Hepatocyte (in vitro differentiated cells): ENCODE measurements around the gene SF3B1. TPM values are rescaled to one million over a fixed set of nuclear protein-coding genes. Genes with fewer than 3 reads are reported as not detected.

Experiments used
- DNase-seq: peaks from one replicate; pipeline ENCODE4 v3.0.0-alpha.2; 2016; ENCODE audit warnings: low spot score
- H2AFZ ChIP-seq: fragments of 200-600 bp; sonication (generic); 2 replicates; pipeline ENCODE4 v1.6.0; 2016; ENCODE audit warnings: antibody characterized with exemption, mild to moderate bottlenecking
- H3K27ac ChIP-seq: fragments of 200-600 bp; sonication (generic); 2 replicates; pipeline ENCODE4 v1.5.1; 2016; ENCODE audit warnings: mild to moderate bottlenecking
- H3K27me3 ChIP-seq: fragments of 200-600 bp; sonication (generic); 2 replicates; pipeline ENCODE4 v1.6.1; 2016
- H3K36me3 ChIP-seq: fragments of 200-600 bp; sonication (generic); replicated peaks from 2 replicates; pipeline ENCODE4 v1.5.1; 2016; ENCODE audit warnings: low read depth; ENCODE audit not compliant: insufficient read depth
- H3K4me1 ChIP-seq: fragments of 200-600 bp; sonication (generic); 2 replicates; pipeline ENCODE4 v1.5.1; 2016; ENCODE audit warnings: mild to moderate bottlenecking, moderate library complexity; ENCODE audit not compliant: insufficient read depth
- H3K4me2 ChIP-seq: fragments of 200-600 bp; sonication (generic); 2 replicates; pipeline ENCODE4 v1.6.0; 2016
- H3K4me3 ChIP-seq: fragments of 200-600 bp; sonication (generic); 2 replicates; pipeline ENCODE4 v1.5.1; 2016; ENCODE audit warnings: mild to moderate bottlenecking
- H3K79me2 ChIP-seq: fragments of 200-600 bp; sonication (generic); 2 replicates; pipeline ENCODE4 v1.6.0; 2017; ENCODE audit warnings: mild to moderate bottlenecking
- H3K9me2 ChIP-seq: fragments of 200-600 bp; sonication (generic); replicated peaks from 2 replicates; pipeline ENCODE4 v1.6.0; 2017; ENCODE audit warnings: mild to moderate bottlenecking; ENCODE audit not compliant: insufficient read depth
- H3K9me3 ChIP-seq: fragments of 200-600 bp; sonication (generic); 2 replicates; pipeline ENCODE4 v1.5.1; 2016; ENCODE audit warnings: low read depth, mild to moderate bottlenecking
- H4K20me1 ChIP-seq: fragments of 200-600 bp; sonication (generic); 2 replicates; pipeline ENCODE4 v1.6.0; 2016; ENCODE audit warnings: mild to moderate bottlenecking; ENCODE audit not compliant: insufficient read depth, poor library complexity, severe bottlenecking
- EZH2 ChIP-seq: fragments of 200-600 bp; sonication (generic); IDR thresholded peaks from 2 replicates; pipeline ENCODE4 v1.6.1; 2016; ENCODE audit warnings: antibody characterized with exemption, mild to moderate bottlenecking, borderline replicate concordance
- EZH2phosphoT487 ChIP-seq: fragments of 200-600 bp; sonication (generic); IDR thresholded peaks from one replicate; pipeline ENCODE4 v1.6.1; 2018; ENCODE audit warnings: antibody characterized with exemption, mild to moderate bottlenecking, low read depth, moderate library complexity; ENCODE audit not compliant: unreplicated experiment, severe bottlenecking
- WGBS: methylation state at CpG from one replicate; pipeline ENCODE4 v1.1.6; 2016; ENCODE audit warnings: low lambda C conversion rate; ENCODE audit errors: missing lambda C conversion rate; 5-methylcytosine and 5-hydroxymethylcytosine counted together
- polyA plus RNA-seq: library from polyadenylated mRNA; unstranded; fragments of >200 nt; fragmentation: Nextera tagmentation; extraction: Ambion mirVana; gene quantifications from 2 replicates; pipeline ENCODE4 v1.2.1, GENCODE V29; 2016
- total RNA-seq: library from RNA; depleted of rRNA; stranded (reverse); fragments of >200 nt; gene quantifications from 2 replicates; pipeline ENCODE4 v1.2.3, GENCODE V29; 2014
- TF ChIP-seq, protein P1 (sequence below): fragments of 200-600 bp; sonication (generic); IDR thresholded peaks from 2 replicates; pipeline ENCODE4 v1.5.1; 2016; ENCODE audit warnings: antibody characterized with exemption, mild to moderate bottlenecking; ENCODE audit not compliant: poor library complexity

Gene SF3B1
- total and polyA plus RNA-seq, 2 experiments from 2014 or later, result 161 to 321 TPM

DNA sequence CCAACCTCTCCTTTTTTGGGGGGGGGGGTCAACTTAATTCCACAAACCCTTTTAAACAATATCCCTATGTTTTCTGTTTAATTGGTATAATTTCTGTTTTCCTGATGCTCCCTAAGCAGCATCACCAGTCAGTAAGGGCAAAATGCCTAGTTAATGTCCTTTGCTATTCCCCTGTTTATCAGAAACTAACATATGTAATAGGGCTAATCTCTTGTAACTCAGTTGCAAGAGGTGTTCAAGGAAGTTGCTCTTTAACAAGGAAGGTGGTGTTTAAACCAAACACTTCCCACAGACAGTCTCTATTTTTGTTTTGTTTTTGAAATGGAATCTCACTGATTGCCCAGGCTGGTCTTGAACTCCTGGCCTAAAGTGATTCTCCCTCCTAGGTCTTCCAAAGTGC is 12.0 kb upstream of the SF3B1 start:
- Histone ChIP-seq H3K79me2 (no peaks in the 10 kb centered on the region), H3K36me3 (no peaks in the 10 kb centered on the region), H3K9me2 (no peaks in the 10 kb centered on the region), H3K27ac (no peak overlapping the region), H3K27me3 (no peaks in the 10 kb centered on the region), H3K4me3 (no peak overlapping the region), H3K4me1 (no peaks in the 10 kb centered on the region), H3K9me3 (no peaks in the 10 kb centered on the region), H3K4me2 (no peak overlapping the region), H4K20me1 (no peaks in the 10 kb centered on the region), H2AFZ (no peak overlapping the region)
- TF ChIP-seq EZH2 (no peak), EZH2phosphoT487 (no peak)
- TF ChIP-seq, protein P1, sequence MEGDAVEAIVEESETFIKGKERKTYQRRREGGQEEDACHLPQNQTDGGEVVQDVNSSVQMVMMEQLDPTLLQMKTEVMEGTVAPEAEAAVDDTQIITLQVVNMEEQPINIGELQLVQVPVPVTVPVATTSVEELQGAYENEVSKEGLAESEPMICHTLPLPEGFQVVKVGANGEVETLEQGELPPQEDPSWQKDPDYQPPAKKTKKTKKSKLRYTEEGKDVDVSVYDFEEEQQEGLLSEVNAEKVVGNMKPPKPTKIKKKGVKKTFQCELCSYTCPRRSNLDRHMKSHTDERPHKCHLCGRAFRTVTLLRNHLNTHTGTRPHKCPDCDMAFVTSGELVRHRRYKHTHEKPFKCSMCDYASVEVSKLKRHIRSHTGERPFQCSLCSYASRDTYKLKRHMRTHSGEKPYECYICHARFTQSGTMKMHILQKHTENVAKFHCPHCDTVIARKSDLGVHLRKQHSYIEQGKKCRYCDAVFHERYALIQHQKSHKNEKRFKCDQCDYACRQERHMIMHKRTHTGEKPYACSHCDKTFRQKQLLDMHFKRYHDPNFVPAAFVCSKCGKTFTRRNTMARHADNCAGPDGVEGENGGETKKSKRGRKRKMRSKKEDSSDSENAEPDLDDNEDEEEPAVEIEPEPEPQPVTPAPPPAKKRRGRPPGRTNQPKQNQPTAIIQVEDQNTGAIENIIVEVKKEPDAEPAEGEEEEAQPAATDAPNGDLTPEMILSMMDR, result no peak
- DNase-seq, result no peak

DNA sequence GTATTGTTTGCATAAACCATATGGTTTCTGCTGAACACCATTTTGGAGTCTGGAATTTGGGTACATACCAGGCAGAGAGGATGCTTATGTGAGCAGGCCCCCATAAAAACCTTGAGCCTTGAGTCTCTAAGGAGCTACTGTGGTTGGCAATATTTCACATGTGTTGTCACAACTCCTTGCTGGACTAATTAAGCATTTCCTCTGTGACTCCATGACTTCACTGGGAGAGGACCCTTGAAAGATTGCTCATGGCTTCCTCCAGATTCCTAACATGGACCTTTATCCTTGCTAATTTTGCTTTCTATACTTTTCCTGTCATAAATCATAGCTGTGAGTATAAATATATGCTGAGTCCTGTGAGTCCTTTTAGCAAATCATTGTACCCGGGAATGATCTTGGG is 10.9 kb upstream of the SF3B1 start:
- H2AFZ ChIP-seq, result no peak overlapping the region
- no peaks in the 10 kb centered on the region for H3K4me1 ChIP-seq
- H4K20me1 ChIP-seq, result no peaks in the 10 kb centered on the region
- no peaks in the 10 kb centered on the region for H3K9me2 ChIP-seq
- H3K9me3 ChIP-seq, result no peaks in the 10 kb centered on the region
- H3K79me2 ChIP-seq, result no peaks in the 10 kb centered on the region
- no peak overlapping the region for H3K27ac ChIP-seq
- no peaks in the 10 kb centered on the region for H3K27me3 ChIP-seq
- no peaks in the 10 kb centered on the region for H3K36me3 ChIP-seq
- WGBS, result 92% methylated on average over 1 of the region's 1 CpG
- no peak overlapping the region for H3K4me3 ChIP-seq
- no peak for DNase-seq
- no peak overlapping the region for H3K4me2 ChIP-seq
- TF ChIP-seq EZH2phosphoT487 (no peak), EZH2 (no peak)
- TF ChIP-seq, protein P1, result no peak

DNA sequence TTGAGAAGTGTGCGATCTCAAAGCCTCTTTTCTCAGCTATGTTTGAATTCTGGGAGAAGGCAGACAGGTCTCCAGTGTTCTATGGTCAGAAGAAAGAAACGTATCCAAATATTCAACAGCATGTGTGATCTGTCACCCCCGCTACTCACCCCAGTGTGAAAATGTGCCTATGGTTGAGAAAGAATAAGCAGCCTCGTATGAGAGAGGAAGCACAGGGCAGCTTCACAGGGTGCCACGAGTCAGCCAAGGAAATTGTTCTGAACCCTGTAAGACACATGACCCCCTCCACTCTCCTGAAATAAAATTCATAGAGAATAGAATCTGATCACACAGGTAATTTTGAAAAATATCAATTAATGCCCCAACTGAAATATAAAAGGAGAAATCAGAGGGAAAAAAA is 8.0 kb upstream of the SF3B1 start:
- no peak for TF ChIP-seq EZH2
- TF ChIP-seq, protein P1, result no peak
- TF ChIP-seq EZH2phosphoT487, result no peak
- H3K4me3 ChIP-seq, result no peak overlapping the region
- no peak overlapping the region for H3K4me2 ChIP-seq
- H3K4me1 ChIP-seq, result no peaks in the 10 kb centered on the region
- H3K27ac ChIP-seq, result no peak overlapping the region
- no peaks in the 10 kb centered on the region for H3K27me3 ChIP-seq
- no peak for DNase-seq
- H2AFZ ChIP-seq, result no peak overlapping the region
- no peaks in the 10 kb centered on the region for H3K9me2 ChIP-seq
- no peaks in the 10 kb centered on the region for H3K9me3 ChIP-seq
- WGBS, result 82% methylated on average over 5 of the region's 5 CpGs
- no peaks in the 10 kb centered on the region for H3K79me2 ChIP-seq
- H3K36me3 ChIP-seq, result no peaks in the 10 kb centered on the region
- H4K20me1 ChIP-seq, result no peaks in the 10 kb centered on the region

DNA sequence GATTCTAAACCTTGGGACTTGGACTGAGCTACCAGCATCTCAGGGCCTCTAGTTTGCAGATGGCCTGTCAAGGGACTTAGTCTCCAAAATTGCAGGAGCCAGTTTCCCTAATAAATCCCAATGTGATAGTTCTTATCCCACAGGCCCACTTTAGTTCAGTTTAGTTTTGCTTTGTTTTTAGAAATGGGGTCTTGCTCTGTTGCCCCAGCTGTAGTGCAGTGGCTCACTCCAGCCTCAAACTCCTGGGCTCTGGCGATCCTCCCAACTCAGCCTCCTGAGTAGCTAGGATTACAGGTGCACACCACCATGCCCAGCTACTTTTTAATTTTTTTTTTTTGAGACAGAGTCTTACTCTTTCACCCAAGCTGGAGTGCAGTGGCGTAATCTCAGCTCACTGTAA is 2.6 kb upstream of the SF3B1 start:
- no peak overlapping the region for H2AFZ ChIP-seq
- no peak overlapping the region for H3K4me3 ChIP-seq
- no peak for DNase-seq
- no peak overlapping the region for H3K4me2 ChIP-seq
- peaks cover 9% of the 10 kb centered on the region for H3K4me1 ChIP-seq
- 92% methylated on average over 2 of the region's 2 CpGs for WGBS
- peaks cover 16% of the 10 kb centered on the region for H4K20me1 ChIP-seq
- no peaks in the 10 kb centered on the region for H3K36me3 ChIP-seq
- H3K27ac ChIP-seq, result no peak overlapping the region
- TF ChIP-seq EZH2 (no peak), EZH2phosphoT487 (no peak)
- TF ChIP-seq, protein P1, result no peak
- H3K27me3 ChIP-seq, result no peaks in the 10 kb centered on the region
- no peaks in the 10 kb centered on the region for H3K9me2 ChIP-seq
- peaks cover 32% of the 10 kb centered on the region for H3K79me2 ChIP-seq
- no peaks in the 10 kb centered on the region for H3K9me3 ChIP-seq
